Measurements from ENCODE around the gene SERPINB13. TPM values are rescaled to one million over a fixed set of nuclear protein-coding genes. Genes with fewer than 3 reads are reported as not detected.

SERPINB13 gene
- total RNA-seq, 1 donor from 2014 or later = not detected

- H3K9me3 Mint-ChIP-seq = no peaks in the 10 kb centered on the region
- no peak overlapping the region for H3K27ac Mint-ChIP-seq (ENCODE audit: unreplicated experiment)
- H3K4me3 Mint-ChIP-seq = no peak overlapping the region
- no peaks in the 10 kb centered on the region for H3K27me3 Mint-ChIP-seq (ENCODE audit: low read depth)
- H3K36me3 Mint-ChIP-seq (ENCODE audit: low read depth) = no peaks in the 10 kb centered on the region
- no peak for DNase-seq (ENCODE audit: low read depth, low spot score)
- TF ChIP-seq CTCF (conservative IDR thresholded peaks at IDR 0.05) = no peak
- no peaks in the 10 kb centered on the region for H3K4me1 Mint-ChIP-seq
These were observed 1.8 kb downstream of the SERPINB13 start for GRCh38 chr18:63588909-63589308.

- TF ChIP-seq CTCF (conservative IDR thresholded peaks at IDR 0.05) = no peak
These were observed 3.2 kb downstream of the SERPINB13 start for GRCh38 chr18:63590373-63590772.

GRCh38 chr18:63590966-63591695 lies 4.0 kb downstream of the SERPINB13 start:
- Mint-ChIP-seq H3K27me3 (ENCODE audit: low read depth) (no peaks in the 10 kb centered on the region), H3K4me3 (no peak overlapping the region), H3K27ac (ENCODE audit: unreplicated experiment) (no peak overlapping the region), H3K9me3 (no peaks in the 10 kb centered on the region), H3K4me1 (no peaks in the 10 kb centered on the region), H3K36me3 (ENCODE audit: low read depth) (no peaks in the 10 kb centered on the region)
- DNase-seq (ENCODE audit: low read depth, low spot score) = no peak
- no peak for TF ChIP-seq CTCF (conservative IDR thresholded peaks at IDR 0.05)

More at GRCh38 chr18:63590373-63590772, 3.2 kb downstream of the SERPINB13 start:
- Mint-ChIP-seq H3K27me3 (ENCODE audit: low read depth) (no peaks in the 10 kb centered on the region), H3K4me1 (no peaks in the 10 kb centered on the region), H3K4me3 (no peak overlapping the region), H3K27ac (ENCODE audit: unreplicated experiment) (no peak overlapping the region), H3K36me3 (ENCODE audit: low read depth) (no peaks in the 10 kb centered on the region), H3K9me3 (no peaks in the 10 kb centered on the region)
- DNase-seq (ENCODE audit: low read depth, low spot score) = no peak

GRCh38 chr18:63591725-63592124 lies 4.6 kb downstream of the SERPINB13 start:
- H3K27me3 Mint-ChIP-seq (ENCODE audit: low read depth) = no peaks in the 10 kb centered on the region
- H3K27ac Mint-ChIP-seq (ENCODE audit: unreplicated experiment) = no peak overlapping the region
- no peak for DNase-seq (ENCODE audit: low read depth, low spot score)
- no peak overlapping the region for H3K4me3 Mint-ChIP-seq
- H3K9me3 Mint-ChIP-seq = no peaks in the 10 kb centered on the region
- H3K4me1 Mint-ChIP-seq = no peaks in the 10 kb centered on the region
- no peak for TF ChIP-seq CTCF (conservative IDR thresholded peaks at IDR 0.05)
- no peaks in the 10 kb centered on the region for H3K36me3 Mint-ChIP-seq (ENCODE audit: low read depth)

GRCh38 chr18:63592471-63592870 lies 5.3 kb downstream of the SERPINB13 start:
- no peaks in the 10 kb centered on the region for H3K27me3 Mint-ChIP-seq (ENCODE audit: low read depth)
- H3K9me3 Mint-ChIP-seq = no peaks in the 10 kb centered on the region
- no peak overlapping the region for H3K4me3 Mint-ChIP-seq
- H3K4me1 Mint-ChIP-seq = no peaks in the 10 kb centered on the region
- TF ChIP-seq CTCF (conservative IDR thresholded peaks at IDR 0.05) = no peak
- DNase-seq (ENCODE audit: low read depth, low spot score) = no peak
- H3K36me3 Mint-ChIP-seq (ENCODE audit: low read depth) = no peaks in the 10 kb centered on the region
- no peak overlapping the region for H3K27ac Mint-ChIP-seq (ENCODE audit: unreplicated experiment)
